ENCODE results near the gene METTL9.
"Not testable (repeated sequence)": the region's sequence is repeated elsewhere in the genome, so short reads cannot be mapped to it uniquely, and the experiment has no call there.

The METTL9 gene

DNA sequence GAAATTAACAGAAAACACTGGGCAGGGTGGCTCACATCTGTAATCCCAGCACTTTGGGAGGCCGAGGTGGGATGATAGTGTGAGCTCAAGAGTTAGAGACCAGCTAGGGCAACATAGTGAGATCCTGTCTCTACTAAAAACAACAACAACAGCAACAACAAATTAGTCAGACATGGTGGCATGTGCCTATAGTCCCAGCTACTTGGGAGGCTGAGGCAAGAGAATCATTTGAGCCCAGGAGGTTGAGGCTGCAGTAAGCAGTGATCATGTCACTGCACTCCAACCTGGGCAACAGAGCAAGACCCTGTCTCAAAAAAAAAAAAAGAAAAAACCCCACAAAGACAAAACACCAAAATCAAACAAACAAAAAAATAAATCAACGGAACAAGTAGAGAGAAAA lies 21.9 kb upstream of the METTL9 start:
- H3K27ac ChIP-seq (ENCODE audit: low read depth, low read length); H3K4me1 ChIP-seq (ENCODE audit: insufficient read depth, low read length); H3K9me3 ChIP-seq (ENCODE audit: low read length); H3K4me3 ChIP-seq (ENCODE audit: low read depth in 1 of 2, low read length in 2 of 2); H3K9ac ChIP-seq (ENCODE audit: low read length); H3K36me3 ChIP-seq (ENCODE audit: insufficient read depth, low read length); H3K27me3 ChIP-seq (ENCODE audit: control insufficient read depth in 1 of 2, insufficient read depth in 2 of 2, low read length in 2 of 2): not testable (repeated sequence)

DNA sequence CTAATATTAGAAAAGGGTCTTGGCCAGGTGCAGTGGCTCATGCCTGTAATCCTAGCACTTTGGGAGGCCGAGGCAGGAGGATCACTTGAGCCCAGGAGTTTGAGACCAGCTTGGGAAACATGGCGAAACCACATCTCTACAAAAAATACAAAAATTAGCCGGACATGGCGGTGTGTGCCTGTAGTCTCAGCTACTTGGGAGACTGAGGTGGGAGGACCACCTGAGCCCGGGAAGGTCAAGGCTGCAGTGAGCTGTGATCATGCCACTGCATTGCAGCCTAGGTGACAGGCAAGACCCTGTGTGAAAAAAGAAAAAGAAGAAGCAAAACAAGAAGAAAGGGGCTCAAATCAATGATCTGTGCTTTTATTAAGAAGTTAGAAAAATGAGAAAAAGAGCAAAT lies 21.1 kb upstream of the METTL9 start:
- not testable (repeated sequence) for H3K27me3 ChIP-seq (ENCODE audit: control insufficient read depth in 1 of 2, insufficient read depth in 2 of 2, low read length in 2 of 2); H3K9ac ChIP-seq (ENCODE audit: low read length); H3K27ac ChIP-seq (ENCODE audit: low read depth, low read length)

DNA sequence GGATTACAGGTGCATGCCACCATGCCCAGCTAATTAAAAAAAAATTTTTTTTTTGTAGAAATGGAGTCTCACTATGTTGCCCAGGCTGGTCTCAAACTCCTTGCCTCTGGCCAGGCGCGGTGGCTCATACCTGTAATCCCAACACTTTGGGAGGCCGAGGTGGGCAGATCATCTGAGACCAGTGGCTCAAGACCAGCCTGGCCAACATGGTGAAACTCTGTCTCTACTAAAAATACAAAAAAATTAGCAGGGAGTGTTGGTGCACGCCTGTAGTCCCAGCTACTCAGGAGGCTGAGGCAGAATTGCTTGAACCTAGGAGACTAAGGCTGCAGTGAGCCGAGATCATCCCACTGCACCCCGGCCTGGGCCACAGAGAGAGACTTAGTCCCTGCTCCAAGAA lies 19.2 kb upstream of the METTL9 start:
- not testable (repeated sequence) for H3K36me3 ChIP-seq (ENCODE audit: insufficient read depth, low read length); H3K9ac ChIP-seq (ENCODE audit: low read length); H3K4me3 ChIP-seq (ENCODE audit: low read depth in 1 of 2, low read length in 2 of 2); H3K4me1 ChIP-seq (ENCODE audit: insufficient read depth, low read length); H3K27ac ChIP-seq (ENCODE audit: low read depth, low read length); H3K9me3 ChIP-seq (ENCODE audit: low read length); H3K27me3 ChIP-seq (ENCODE audit: control insufficient read depth in 1 of 2, insufficient read depth in 2 of 2, low read length in 2 of 2)

More for the DNA sequence above, 21.1 kb upstream of the METTL9 start:
- H3K4me3 ChIP-seq (ENCODE audit: low read depth in 1 of 2, low read length in 2 of 2); H3K4me1 ChIP-seq (ENCODE audit: insufficient read depth, low read length); H3K9me3 ChIP-seq (ENCODE audit: low read length); H3K36me3 ChIP-seq (ENCODE audit: insufficient read depth, low read length): not testable (repeated sequence)

DNA sequence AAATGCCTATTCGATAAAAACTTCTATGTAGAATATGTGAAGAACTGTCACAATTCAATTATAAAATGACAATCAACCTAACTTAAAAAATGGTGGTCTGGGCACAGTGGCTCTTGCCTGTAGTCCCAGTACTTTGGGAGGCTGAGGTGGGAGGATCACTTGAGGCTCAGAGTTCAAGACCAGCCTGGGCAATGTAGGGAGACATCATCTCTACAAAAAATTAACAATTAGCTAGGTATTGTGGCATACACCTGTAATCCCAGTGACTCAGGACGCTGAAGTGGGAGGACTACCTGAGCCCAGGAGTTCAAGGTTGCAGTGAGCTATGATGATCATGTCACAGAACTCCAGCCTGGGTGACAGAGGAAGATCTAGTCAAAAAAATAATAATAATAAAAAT lies 18.6 kb upstream of the METTL9 start:
- H3K27ac ChIP-seq (ENCODE audit: low read depth, low read length), result no peak overlapping the region
- H3K9ac ChIP-seq (ENCODE audit: low read length), result no peak overlapping the region
- H3K27me3 ChIP-seq (ENCODE audit: control insufficient read depth in 1 of 2, insufficient read depth in 2 of 2, low read length in 2 of 2), result no peaks in the 10 kb centered on the region
- H3K4me3 ChIP-seq (ENCODE audit: low read depth in 1 of 2, low read length in 2 of 2), result no peak overlapping the region
- H3K9me3 ChIP-seq (ENCODE audit: low read length), result no peaks in the 10 kb centered on the region
- H3K4me1 ChIP-seq (ENCODE audit: insufficient read depth, low read length), result peaks cover 3% of the 10 kb centered on the region
- no peaks in the 10 kb centered on the region for H3K36me3 ChIP-seq (ENCODE audit: insufficient read depth, low read length)

DNA sequence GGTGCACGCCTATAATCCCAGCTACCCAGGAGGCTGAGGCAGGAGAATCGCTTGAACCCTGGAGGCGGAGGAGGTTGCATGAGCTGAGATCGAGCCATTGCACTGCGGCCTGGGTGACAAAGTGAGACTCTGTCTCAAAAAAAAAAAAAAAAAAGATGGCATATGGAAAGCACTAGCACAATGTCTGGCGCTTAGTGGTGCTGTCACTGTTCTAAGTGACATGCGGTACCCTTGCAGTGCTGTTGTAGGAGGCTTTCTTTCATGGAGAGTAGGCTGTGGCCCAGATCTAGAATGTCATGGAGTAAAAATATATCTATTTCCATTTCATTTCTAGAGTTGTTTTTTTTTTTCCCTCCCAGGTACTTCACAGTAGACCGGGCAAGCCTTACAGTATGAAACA lies 14.6 kb upstream of the METTL9 start:
- Histone ChIP-seq H3K27ac (ENCODE audit: low read depth, low read length) (no peak overlapping the region), H3K36me3 (ENCODE audit: insufficient read depth, low read length) (no peaks in the 10 kb centered on the region), H3K27me3 (ENCODE audit: control insufficient read depth in 1 of 2, insufficient read depth in 2 of 2, low read length in 2 of 2) (no peaks in the 10 kb centered on the region), H3K9me3 (ENCODE audit: low read length) (no peaks in the 10 kb centered on the region), H3K9ac (ENCODE audit: low read length) (no peak overlapping the region), H3K4me3 (ENCODE audit: low read depth in 1 of 2, low read length in 2 of 2) (no peak overlapping the region), H3K4me1 (ENCODE audit: insufficient read depth, low read length) (peaks cover 3% of the 10 kb centered on the region)

DNA sequence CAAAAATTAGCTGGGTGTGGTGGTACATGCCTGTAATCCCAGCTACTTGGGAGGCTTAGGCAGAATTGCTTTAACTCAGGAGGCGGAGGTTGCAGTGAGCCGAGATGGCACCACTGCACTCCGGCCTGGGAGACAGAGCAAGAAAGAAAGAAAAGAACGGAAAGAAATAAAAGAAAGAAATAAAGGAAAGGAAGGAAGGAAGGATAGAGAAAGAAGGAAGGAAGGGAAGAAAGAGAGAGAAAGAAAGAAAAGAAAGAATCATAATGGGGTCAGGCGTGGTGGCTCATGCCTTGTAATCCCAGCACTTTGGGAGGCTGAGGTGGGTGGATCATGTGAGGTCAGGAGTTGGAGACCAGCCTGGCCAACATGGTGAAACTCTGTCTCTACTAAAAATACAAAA lies 10.8 kb upstream of the METTL9 start:
- H3K27me3 ChIP-seq (ENCODE audit: control insufficient read depth in 1 of 2, insufficient read depth in 2 of 2, low read length in 2 of 2); H3K9ac ChIP-seq (ENCODE audit: low read length); H3K27ac ChIP-seq (ENCODE audit: low read depth, low read length); H3K9me3 ChIP-seq (ENCODE audit: low read length); H3K4me3 ChIP-seq (ENCODE audit: low read depth in 1 of 2, low read length in 2 of 2); H3K36me3 ChIP-seq (ENCODE audit: insufficient read depth, low read length); H3K4me1 ChIP-seq (ENCODE audit: insufficient read depth, low read length): not testable (repeated sequence)

DNA sequence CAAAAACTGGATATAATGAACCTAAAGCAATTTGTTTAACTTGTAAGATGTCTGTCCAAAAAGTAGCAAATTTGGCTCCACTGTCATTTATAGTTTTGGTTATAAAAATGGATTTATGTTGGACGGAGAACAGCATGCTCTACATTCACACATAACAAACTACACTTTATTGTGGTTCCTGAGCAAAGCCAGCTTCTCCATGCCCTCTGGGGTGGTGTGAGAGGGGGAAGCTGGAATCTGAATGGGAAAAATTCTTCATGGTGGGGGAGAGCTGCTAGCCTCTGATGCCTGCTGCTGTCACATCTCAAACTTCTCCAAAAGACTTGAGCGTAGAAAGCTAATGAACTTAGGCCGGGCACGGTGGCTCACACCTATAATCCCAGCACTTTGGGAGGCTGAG lies 9.8 kb upstream of the METTL9 start:
- Histone ChIP-seq H3K9me3 (ENCODE audit: low read length) (no peaks in the 10 kb centered on the region), H3K9ac (ENCODE audit: low read length) (no peak overlapping the region), H3K36me3 (ENCODE audit: insufficient read depth, low read length) (no peaks in the 10 kb centered on the region), H3K27ac (ENCODE audit: low read depth, low read length) (no peak overlapping the region), H3K27me3 (ENCODE audit: control insufficient read depth in 1 of 2, insufficient read depth in 2 of 2, low read length in 2 of 2) (no peaks in the 10 kb centered on the region), H3K4me1 (ENCODE audit: insufficient read depth, low read length) (no peaks in the 10 kb centered on the region), H3K4me3 (ENCODE audit: low read depth in 1 of 2, low read length in 2 of 2) (no peak overlapping the region)

DNA sequence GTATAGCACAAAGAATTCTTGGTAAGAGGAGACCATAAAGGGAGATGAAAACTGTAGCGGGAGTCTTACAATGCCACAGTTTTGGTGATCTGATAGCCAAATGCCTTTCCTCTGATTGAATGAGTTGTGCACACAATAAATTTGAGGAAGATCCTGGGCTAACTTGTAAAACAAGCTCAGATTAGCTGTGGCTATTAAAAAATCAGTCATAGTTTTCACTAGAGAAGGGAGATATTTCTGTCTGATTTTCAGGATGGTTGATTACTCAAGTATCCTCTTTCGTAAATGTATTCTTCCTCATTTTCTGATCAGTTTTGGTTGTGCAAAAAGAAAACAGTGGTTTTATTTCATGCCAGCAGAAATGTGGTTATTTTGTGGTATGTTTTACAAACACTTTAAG lies 9.1 kb upstream of the METTL9 start:
- Histone ChIP-seq H3K9ac (ENCODE audit: low read length) (no peak overlapping the region), H3K4me3 (ENCODE audit: low read depth in 1 of 2, low read length in 2 of 2) (no peak overlapping the region), H3K9me3 (ENCODE audit: low read length) (no peaks in the 10 kb centered on the region), H3K36me3 (ENCODE audit: insufficient read depth, low read length) (no peaks in the 10 kb centered on the region), H3K4me1 (ENCODE audit: insufficient read depth, low read length) (no peaks in the 10 kb centered on the region), H3K27me3 (ENCODE audit: control insufficient read depth in 1 of 2, insufficient read depth in 2 of 2, low read length in 2 of 2) (no peaks in the 10 kb centered on the region), H3K27ac (ENCODE audit: low read depth, low read length) (no peak overlapping the region)

DNA sequence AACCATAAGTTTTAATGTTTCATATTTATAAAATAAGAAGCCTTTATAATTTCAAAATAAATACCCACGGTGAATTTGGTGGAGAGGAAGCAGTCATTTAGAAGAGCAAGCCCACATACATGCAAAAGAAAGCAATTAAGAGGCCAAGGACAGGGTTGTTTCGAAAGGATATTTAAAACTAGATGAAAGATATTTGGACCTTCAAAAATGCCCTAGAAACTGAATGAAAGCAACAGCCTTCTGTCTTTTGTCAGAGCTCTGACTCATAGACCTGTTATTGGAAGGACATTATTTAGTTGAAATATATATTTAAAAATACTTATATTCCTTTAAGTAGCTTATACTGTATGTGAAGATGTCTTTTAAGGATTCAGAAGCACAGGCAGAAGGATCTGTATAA lies 8.6 kb upstream of the METTL9 start:
- H3K27me3 ChIP-seq (ENCODE audit: control insufficient read depth in 1 of 2, insufficient read depth in 2 of 2, low read length in 2 of 2), result no peaks in the 10 kb centered on the region
- H3K9me3 ChIP-seq (ENCODE audit: low read length), result no peaks in the 10 kb centered on the region
- H3K27ac ChIP-seq (ENCODE audit: low read depth, low read length), result no peak overlapping the region
- no peaks in the 10 kb centered on the region for H3K4me1 ChIP-seq (ENCODE audit: insufficient read depth, low read length)
- H3K36me3 ChIP-seq (ENCODE audit: insufficient read depth, low read length), result no peaks in the 10 kb centered on the region
- no peak overlapping the region for H3K9ac ChIP-seq (ENCODE audit: low read length)
- H3K4me3 ChIP-seq (ENCODE audit: low read depth in 1 of 2, low read length in 2 of 2), result no peak overlapping the region

DNA sequence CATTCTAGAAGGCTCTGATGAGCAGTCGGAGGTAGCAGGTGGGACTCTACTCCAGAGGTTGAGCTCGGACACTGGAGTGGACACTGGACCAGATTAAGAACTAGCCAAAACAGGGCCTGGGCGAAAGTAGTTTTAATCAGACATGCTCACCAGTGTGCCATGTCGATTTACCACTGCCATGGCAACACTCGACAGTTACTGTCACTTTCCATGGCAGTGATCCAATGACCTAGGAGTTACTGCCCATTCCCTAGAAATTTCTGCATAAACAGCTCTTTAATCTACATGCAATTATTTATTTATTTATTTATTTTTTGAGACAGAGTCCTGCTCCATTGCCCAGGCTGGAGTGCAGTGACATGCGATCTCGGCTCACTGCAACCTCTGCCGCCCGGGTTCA lies 7.2 kb upstream of the METTL9 start:
- Histone ChIP-seq H3K9me3 (ENCODE audit: low read length) (no peaks in the 10 kb centered on the region), H3K4me3 (ENCODE audit: low read depth in 1 of 2, low read length in 2 of 2) (no peak overlapping the region), H3K9ac (ENCODE audit: low read length) (no peak overlapping the region), H3K27me3 (ENCODE audit: control insufficient read depth in 1 of 2, insufficient read depth in 2 of 2, low read length in 2 of 2) (no peaks in the 10 kb centered on the region), H3K4me1 (ENCODE audit: insufficient read depth, low read length) (no peaks in the 10 kb centered on the region), H3K27ac (ENCODE audit: low read depth, low read length) (no peak overlapping the region), H3K36me3 (ENCODE audit: insufficient read depth, low read length) (no peaks in the 10 kb centered on the region)

DNA sequence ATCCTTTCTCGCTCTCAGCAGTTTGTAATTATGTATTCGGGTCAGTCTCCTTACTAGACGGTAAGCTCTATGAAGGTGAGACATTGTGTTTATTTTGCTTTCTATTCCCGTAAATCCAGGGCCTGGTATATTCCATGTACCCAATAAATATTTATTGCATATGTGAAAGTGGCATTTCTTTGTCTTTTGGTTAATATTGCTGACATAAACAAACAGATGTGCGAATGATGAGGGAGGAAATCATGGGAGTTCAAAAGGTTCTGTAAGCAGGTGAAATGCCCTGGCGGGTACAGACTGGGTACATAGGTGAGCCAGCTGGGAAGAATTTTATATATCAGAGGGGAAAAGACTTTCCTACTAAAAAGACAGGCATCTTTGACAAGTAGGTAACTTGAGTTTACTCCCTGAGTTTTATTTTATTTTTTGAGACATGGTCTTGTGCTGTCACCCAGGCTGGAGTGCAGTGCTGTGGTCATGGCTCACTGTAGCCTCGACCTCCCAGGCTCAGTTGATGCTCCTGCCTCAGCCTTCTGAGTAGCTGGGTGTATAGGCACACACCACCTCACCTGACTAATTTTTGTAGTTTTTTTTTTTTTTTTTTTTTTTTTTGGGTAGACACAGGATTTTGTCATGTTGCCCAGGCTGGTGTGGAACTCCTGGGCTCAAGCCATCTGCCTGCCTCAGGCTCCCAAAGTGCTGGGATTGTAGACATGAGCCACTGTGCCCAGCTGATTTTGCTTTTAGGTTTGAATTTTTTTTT lies 5.7 kb upstream of the METTL9 start:
- Histone ChIP-seq H3K9me3 (ENCODE audit: low read length) (no peaks in the 10 kb centered on the region), H3K4me1 (ENCODE audit: insufficient read depth, low read length) (peaks cover 6% of the 10 kb centered on the region), H3K9ac (ENCODE audit: low read length) (no peak overlapping the region), H3K36me3 (ENCODE audit: insufficient read depth, low read length) (no peaks in the 10 kb centered on the region), H3K27ac (ENCODE audit: low read depth, low read length) (no peak overlapping the region), H3K4me3 (ENCODE audit: low read depth in 1 of 2, low read length in 2 of 2) (no peak overlapping the region), H3K27me3 (ENCODE audit: control insufficient read depth in 1 of 2, insufficient read depth in 2 of 2, low read length in 2 of 2) (no peaks in the 10 kb centered on the region)

DNA sequence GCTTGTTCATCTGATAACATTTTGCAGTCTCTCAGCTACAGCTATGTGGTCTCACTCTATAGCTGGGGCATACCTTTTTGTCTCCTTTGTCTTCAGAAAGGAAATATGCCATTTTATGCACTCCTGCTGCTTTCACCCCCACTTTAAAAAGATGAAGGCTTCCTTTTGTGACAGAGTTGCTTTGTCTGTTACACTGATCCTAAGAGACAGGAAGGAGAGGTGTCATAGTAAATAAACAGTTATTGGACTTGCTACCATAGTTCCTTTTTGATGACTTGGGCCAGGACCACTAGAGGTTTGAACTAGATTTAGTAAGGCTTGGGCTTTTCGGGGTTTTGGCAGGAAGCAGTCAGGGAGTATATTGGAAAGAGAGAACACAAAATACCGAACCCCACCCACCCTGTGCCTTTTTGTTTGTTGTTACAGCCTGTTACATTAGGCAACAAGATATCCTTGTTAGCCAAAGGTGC lies 1.8 kb upstream of the METTL9 start:
- no peak overlapping the region for H3K9ac ChIP-seq (ENCODE audit: low read length)
- no peaks in the 10 kb centered on the region for H3K27me3 ChIP-seq (ENCODE audit: control insufficient read depth in 1 of 2, insufficient read depth in 2 of 2, low read length in 2 of 2)
- H3K9me3 ChIP-seq (ENCODE audit: low read length), result no peaks in the 10 kb centered on the region
- H3K36me3 ChIP-seq (ENCODE audit: insufficient read depth, low read length), result no peaks in the 10 kb centered on the region
- peaks cover 20% of the 10 kb centered on the region for H3K4me1 ChIP-seq (ENCODE audit: insufficient read depth, low read length)
- H3K27ac ChIP-seq (ENCODE audit: low read depth, low read length), result no peak overlapping the region
- no peak overlapping the region for H3K4me3 ChIP-seq (ENCODE audit: low read depth in 1 of 2, low read length in 2 of 2)
